ENCODE data around the gene USP47. TPM values are rescaled to one million over a fixed set of nuclear protein-coding genes. Genes with fewer than 3 reads are reported as not detected.
A peak's percentile ranks its signal among the peaks of the same experiment; 100 is the strongest.

Gene USP47
- polyA plus RNA-seq, 1 experiment, result 35.0 TPM

DNA sequence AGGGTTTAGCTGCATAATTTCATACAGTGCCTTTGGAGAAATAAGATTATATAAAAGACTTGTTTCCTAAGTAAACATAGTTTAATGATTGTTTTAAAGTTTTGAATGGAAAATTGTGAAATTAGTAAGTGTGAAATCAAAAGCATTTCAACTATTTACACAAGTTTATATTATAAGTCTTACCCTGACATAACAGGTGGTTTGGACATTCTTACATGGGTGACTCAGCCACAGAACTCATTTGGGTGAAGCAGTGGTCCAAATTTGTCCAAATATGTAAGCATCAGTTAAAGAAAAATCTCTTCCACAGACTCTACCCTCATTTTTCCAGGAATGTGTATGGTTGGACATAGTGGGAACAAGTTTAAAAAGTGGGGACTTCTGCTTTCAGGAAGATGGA, 68.0 kb downstream of the USP47 start:
- no peaks in the 10 kb centered on the region for H3K9me3 ChIP-seq (ENCODE audit: control insufficient read depth, insufficient read depth, low read length)
- POLR2A ChIA-PET, result no interaction called here
- no peak overlapping the region for H3K4me3 ChIP-seq (ENCODE audit: low read depth, low read length)
- H3K27me3 ChIP-seq (ENCODE audit: control insufficient read depth, insufficient read depth, low read length), result no peaks in the 10 kb centered on the region
- peak overlapping the region; percentile 78 for H3K27ac ChIP-seq (ENCODE audit: low read depth, low read length)
- TF ChIP-seq, protein P1, sequence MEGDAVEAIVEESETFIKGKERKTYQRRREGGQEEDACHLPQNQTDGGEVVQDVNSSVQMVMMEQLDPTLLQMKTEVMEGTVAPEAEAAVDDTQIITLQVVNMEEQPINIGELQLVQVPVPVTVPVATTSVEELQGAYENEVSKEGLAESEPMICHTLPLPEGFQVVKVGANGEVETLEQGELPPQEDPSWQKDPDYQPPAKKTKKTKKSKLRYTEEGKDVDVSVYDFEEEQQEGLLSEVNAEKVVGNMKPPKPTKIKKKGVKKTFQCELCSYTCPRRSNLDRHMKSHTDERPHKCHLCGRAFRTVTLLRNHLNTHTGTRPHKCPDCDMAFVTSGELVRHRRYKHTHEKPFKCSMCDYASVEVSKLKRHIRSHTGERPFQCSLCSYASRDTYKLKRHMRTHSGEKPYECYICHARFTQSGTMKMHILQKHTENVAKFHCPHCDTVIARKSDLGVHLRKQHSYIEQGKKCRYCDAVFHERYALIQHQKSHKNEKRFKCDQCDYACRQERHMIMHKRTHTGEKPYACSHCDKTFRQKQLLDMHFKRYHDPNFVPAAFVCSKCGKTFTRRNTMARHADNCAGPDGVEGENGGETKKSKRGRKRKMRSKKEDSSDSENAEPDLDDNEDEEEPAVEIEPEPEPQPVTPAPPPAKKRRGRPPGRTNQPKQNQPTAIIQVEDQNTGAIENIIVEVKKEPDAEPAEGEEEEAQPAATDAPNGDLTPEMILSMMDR (IDR thresholded peaks at IDR 0.05; ENCODE audit: low read depth, low read length), result no peak
- CTCF ChIA-PET, result no interaction called here
- peak; percentile 65 for DNase-seq (ENCODE audit: low read depth, low spot score)

DNA sequence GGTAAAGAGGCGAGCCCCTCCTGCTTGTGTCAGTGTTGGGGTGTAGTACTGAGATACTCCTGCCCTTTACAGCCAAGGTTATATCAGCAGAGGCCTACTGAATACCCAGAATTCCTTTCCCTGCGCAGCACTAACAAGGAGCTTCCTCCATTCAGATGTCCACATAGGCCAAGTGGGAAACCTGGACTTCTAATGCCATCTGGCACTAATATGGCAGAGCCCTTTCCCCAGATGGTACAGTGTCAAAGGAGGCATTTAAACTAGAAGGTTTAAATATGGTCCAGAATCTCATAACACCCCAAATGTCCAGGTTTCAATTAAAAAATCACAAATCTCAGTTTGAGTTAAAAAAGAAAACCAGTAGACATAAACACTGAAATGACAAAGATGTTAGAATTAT, 68.8 kb downstream of the USP47 start:
- CTCF ChIA-PET, result interaction anchor here (0.9 kb wide), 1 partner anchor 134 kb away, joined by 3 read pairs; no protein-coding TSS in a partner anchor
- peak overlapping the region; percentile 78 for H3K27ac ChIP-seq (ENCODE audit: low read depth, low read length)
- H3K9me3 ChIP-seq (ENCODE audit: control insufficient read depth, insufficient read depth, low read length), result no peaks in the 10 kb centered on the region
- no peaks in the 10 kb centered on the region for H3K27me3 ChIP-seq (ENCODE audit: control insufficient read depth, insufficient read depth, low read length)
- DNase-seq (ENCODE audit: low read depth, low spot score), result no peak
- H3K4me3 ChIP-seq (ENCODE audit: low read depth, low read length), result no peak overlapping the region
- TF ChIP-seq, protein P1 (IDR thresholded peaks at IDR 0.05; ENCODE audit: low read depth, low read length), result no peak
- POLR2A ChIA-PET, result no interaction called here

DNA sequence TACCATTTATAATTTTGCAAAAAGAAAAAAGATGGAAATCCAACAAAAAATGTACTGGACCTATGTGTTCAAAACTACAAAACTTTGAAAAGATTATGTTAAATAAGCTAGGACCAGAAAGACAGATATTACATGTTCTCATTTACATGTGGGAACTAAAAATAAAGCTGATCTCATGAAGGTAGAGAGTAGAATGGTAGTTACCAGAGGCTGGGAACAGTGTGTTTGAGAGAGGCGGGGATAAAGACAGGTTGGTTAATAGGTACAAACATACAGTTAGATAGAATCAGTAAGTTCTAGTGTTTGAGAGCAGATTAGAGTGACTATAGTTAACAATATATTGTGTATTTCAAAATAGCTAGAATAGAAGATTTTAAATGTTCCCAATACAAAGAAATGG, 71.6 kb downstream of the USP47 start:
- POLR2A ChIA-PET, result no interaction called here
- H3K27ac ChIP-seq (ENCODE audit: low read depth, low read length), result no peak overlapping the region
- H3K9me3 ChIP-seq (ENCODE audit: control insufficient read depth, insufficient read depth, low read length), result no peaks in the 10 kb centered on the region
- TF ChIP-seq, protein P1 (IDR thresholded peaks at IDR 0.05; ENCODE audit: low read depth, low read length), result no peak
- CTCF ChIA-PET, result interaction anchor here (0.6 to 1.6 kb wide), 2 partner anchors 18 to 982 kb away, joined by 6 read pairs; no protein-coding TSS in a partner anchor
- no peaks in the 10 kb centered on the region for H3K27me3 ChIP-seq (ENCODE audit: control insufficient read depth, insufficient read depth, low read length)
- no peak overlapping the region for H3K4me3 ChIP-seq (ENCODE audit: low read depth, low read length)
- DNase-seq (ENCODE audit: low read depth, low spot score), result no peak

GRCh38 chr11:11915625-11916024, 73.9 kb downstream of the USP47 start:
- TF ChIP-seq, protein P1 (IDR thresholded peaks at IDR 0.05; ENCODE audit: low read depth, low read length), result no peak
- H3K4me3 ChIP-seq (ENCODE audit: low read depth, low read length), result no peak overlapping the region
- DNase-seq (ENCODE audit: low read depth, low spot score), result no peak
- ChIA-PET CTCF (interaction anchor here (0.8 kb wide), 1 partner anchor 116 kb away, joined by 4 read pairs; no protein-coding TSS in a partner anchor), POLR2A (no interaction called here)
- no peaks in the 10 kb centered on the region for H3K9me3 ChIP-seq (ENCODE audit: control insufficient read depth, insufficient read depth, low read length)
- H3K27me3 ChIP-seq (ENCODE audit: control insufficient read depth, insufficient read depth, low read length), result no peaks in the 10 kb centered on the region
- no peak overlapping the region for H3K27ac ChIP-seq (ENCODE audit: low read depth, low read length)

DNA sequence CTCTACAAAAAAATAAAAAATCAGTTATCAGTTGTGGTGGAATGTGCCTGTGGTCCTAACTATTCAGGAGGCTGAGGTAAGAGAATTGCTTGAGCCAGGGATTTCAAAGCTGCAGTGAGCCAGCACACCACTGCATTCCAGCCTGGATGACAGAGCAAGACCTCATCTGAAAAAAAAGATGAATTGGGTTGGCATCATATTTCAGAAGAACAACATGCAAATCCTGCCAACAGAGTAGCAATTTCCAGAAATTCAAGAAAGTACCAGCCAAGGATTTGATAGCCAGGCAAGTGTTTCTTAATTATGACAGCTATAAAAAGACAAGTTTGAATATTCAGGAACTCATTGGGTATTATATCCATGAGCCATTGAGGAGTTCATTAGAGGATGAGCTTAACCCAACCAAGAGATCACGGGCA, 75.2 kb downstream of the USP47 start:
- ChIA-PET CTCF (interaction anchor here (0.7 kb wide), 1 partner anchor 118 kb away, joined by 3 read pairs; no protein-coding TSS in a partner anchor), POLR2A (no interaction called here)
- DNase-seq (ENCODE audit: low read depth, low spot score), result peak; percentile 37
- Histone ChIP-seq H3K9me3 (ENCODE audit: control insufficient read depth, insufficient read depth, low read length) (no peaks in the 10 kb centered on the region), H3K27me3 (ENCODE audit: control insufficient read depth, insufficient read depth, low read length) (no peaks in the 10 kb centered on the region), H3K27ac (ENCODE audit: low read depth, low read length) (no peak overlapping the region), H3K4me3 (ENCODE audit: low read depth, low read length) (no peak overlapping the region)
- TF ChIP-seq, protein P1 (IDR thresholded peaks at IDR 0.05; ENCODE audit: low read depth, low read length), result no peak

Measured in AG04450 (cell line).